ENCODE measurements around the gene DNAJC13.

Gene DNAJC13

DNA sequence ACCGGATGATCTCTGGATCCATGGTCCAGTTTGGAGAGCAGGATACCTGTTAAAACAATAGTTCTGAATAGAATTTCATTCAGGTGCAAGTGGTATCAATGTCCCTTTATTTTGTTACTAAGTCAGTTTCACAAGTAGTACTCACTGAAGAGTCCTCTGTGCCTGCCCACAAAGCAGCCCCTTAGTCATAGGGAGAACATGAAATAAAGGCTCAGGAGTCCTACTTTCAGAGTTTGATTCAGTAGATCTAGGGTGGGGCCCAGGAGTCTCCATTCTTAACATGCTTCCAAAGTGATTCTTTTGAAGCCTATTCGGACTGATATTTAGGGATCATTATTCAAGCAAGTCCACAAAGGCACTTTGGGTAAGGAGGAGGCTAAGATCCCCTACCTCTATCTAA, 100.0 kb downstream of the DNAJC13 start:
- no peak for TF ChIP-seq POLR2AphosphoS5 (IDR thresholded peaks at IDR 0.05; ENCODE audit: low read depth)
- TF ChIP-seq, protein P1, sequence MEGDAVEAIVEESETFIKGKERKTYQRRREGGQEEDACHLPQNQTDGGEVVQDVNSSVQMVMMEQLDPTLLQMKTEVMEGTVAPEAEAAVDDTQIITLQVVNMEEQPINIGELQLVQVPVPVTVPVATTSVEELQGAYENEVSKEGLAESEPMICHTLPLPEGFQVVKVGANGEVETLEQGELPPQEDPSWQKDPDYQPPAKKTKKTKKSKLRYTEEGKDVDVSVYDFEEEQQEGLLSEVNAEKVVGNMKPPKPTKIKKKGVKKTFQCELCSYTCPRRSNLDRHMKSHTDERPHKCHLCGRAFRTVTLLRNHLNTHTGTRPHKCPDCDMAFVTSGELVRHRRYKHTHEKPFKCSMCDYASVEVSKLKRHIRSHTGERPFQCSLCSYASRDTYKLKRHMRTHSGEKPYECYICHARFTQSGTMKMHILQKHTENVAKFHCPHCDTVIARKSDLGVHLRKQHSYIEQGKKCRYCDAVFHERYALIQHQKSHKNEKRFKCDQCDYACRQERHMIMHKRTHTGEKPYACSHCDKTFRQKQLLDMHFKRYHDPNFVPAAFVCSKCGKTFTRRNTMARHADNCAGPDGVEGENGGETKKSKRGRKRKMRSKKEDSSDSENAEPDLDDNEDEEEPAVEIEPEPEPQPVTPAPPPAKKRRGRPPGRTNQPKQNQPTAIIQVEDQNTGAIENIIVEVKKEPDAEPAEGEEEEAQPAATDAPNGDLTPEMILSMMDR (IDR thresholded peaks at IDR 0.05; ENCODE audit: insufficient read depth, low read length): no peak
- no peak for TF ChIP-seq GABPA (IDR thresholded peaks at IDR 0.05; ENCODE audit: low read depth)
- TF ChIP-seq, protein P2, sequence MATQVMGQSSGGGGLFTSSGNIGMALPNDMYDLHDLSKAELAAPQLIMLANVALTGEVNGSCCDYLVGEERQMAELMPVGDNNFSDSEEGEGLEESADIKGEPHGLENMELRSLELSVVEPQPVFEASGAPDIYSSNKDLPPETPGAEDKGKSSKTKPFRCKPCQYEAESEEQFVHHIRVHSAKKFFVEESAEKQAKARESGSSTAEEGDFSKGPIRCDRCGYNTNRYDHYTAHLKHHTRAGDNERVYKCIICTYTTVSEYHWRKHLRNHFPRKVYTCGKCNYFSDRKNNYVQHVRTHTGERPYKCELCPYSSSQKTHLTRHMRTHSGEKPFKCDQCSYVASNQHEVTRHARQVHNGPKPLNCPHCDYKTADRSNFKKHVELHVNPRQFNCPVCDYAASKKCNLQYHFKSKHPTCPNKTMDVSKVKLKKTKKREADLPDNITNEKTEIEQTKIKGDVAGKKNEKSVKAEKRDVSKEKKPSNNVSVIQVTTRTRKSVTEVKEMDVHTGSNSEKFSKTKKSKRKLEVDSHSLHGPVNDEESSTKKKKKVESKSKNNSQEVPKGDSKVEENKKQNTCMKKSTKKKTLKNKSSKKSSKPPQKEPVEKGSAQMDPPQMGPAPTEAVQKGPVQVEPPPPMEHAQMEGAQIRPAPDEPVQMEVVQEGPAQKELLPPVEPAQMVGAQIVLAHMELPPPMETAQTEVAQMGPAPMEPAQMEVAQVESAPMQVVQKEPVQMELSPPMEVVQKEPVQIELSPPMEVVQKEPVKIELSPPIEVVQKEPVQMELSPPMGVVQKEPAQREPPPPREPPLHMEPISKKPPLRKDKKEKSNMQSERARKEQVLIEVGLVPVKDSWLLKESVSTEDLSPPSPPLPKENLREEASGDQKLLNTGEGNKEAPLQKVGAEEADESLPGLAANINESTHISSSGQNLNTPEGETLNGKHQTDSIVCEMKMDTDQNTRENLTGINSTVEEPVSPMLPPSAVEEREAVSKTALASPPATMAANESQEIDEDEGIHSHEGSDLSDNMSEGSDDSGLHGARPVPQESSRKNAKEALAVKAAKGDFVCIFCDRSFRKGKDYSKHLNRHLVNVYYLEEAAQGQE (IDR thresholded peaks at IDR 0.05; ENCODE audit: insufficient replicate concordance, low read depth): no peak
- TF ChIP-seq SPI1 (IDR thresholded peaks at IDR 0.05; ENCODE audit: borderline replicate concordance, low read depth): no peak
- H3K4me3 ChIP-seq (replicated peaks; ENCODE audit: insufficient read depth, low read length): no peak overlapping the region
- no peak for DNase-seq (ENCODE audit: low read depth in 1 of 2, low spot score in 1 of 2)
- no peaks in the 10 kb centered on the region for H3K27me3 ChIP-seq (ENCODE audit: insufficient read depth, poor library complexity, severe bottlenecking)
- no peak overlapping the region for H3K27ac ChIP-seq (replicated peaks)

- no peaks in the 10 kb centered on the region for H3K27me3 ChIP-seq (ENCODE audit: insufficient read depth, poor library complexity, severe bottlenecking)
- TF ChIP-seq, protein P1 (IDR thresholded peaks at IDR 0.05; ENCODE audit: insufficient read depth, low read length): no peak
- TF ChIP-seq, protein P2 (IDR thresholded peaks at IDR 0.05; ENCODE audit: insufficient replicate concordance, low read depth): no peak
- TF ChIP-seq GABPA (IDR thresholded peaks at IDR 0.05; ENCODE audit: low read depth): no peak
- no peak for TF ChIP-seq SPI1 (IDR thresholded peaks at IDR 0.05; ENCODE audit: borderline replicate concordance, low read depth)
- TF ChIP-seq POLR2AphosphoS5 (IDR thresholded peaks at IDR 0.05; ENCODE audit: low read depth): no peak
- H3K4me3 ChIP-seq (replicated peaks; ENCODE audit: insufficient read depth, low read length): no peak overlapping the region
- H3K27ac ChIP-seq (replicated peaks): no peak overlapping the region
- DNase-seq (ENCODE audit: low read depth in 1 of 2, low spot score in 1 of 2): no peak
Measured at GRCh38 chr3:132519914-132520313, 102.6 kb downstream of the DNAJC13 start.

DNA sequence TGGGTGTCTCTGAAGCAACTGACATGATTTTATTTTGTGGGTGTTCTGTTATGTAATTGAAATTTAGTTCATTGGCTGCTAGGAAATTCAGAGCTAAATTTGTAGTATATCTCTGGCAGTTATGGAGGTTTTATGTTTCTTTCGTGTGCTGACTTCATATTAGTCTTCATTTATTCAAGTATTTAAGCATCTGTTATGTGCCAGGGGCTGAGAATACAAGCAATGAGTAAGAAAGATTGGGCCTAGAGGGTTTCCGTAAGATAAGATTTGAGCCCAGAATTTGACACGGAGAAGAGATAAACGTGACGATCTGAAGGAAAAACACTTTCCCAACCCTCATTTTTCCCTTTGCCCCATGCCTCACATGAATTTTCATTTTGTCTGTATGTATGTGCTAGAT, 104.6 kb downstream of the DNAJC13 start:
- TF ChIP-seq POLR2AphosphoS5 (IDR thresholded peaks at IDR 0.05; ENCODE audit: low read depth): no peak
- TF ChIP-seq, protein P1 (IDR thresholded peaks at IDR 0.05; ENCODE audit: insufficient read depth, low read length): no peak
- TF ChIP-seq, protein P2 (IDR thresholded peaks at IDR 0.05; ENCODE audit: insufficient replicate concordance, low read depth): no peak
- no peak for TF ChIP-seq GABPA (IDR thresholded peaks at IDR 0.05; ENCODE audit: low read depth)
- no peak for TF ChIP-seq SPI1 (IDR thresholded peaks at IDR 0.05; ENCODE audit: borderline replicate concordance, low read depth)
- Histone ChIP-seq H3K27me3 (ENCODE audit: insufficient read depth, poor library complexity, severe bottlenecking) (no peaks in the 10 kb centered on the region), H3K4me3 (replicated peaks; ENCODE audit: insufficient read depth, low read length) (no peak overlapping the region), H3K27ac (replicated peaks) (no peak overlapping the region)
- DNase-seq (ENCODE audit: low read depth in 1 of 2, low spot score in 1 of 2): no peak

Measured in HL-60 (cell line).